H9 (cell line): ENCODE data around the gene PRR12. TPM values are rescaled to one million over a fixed set of nuclear protein-coding genes. Genes with fewer than 3 reads are reported as not detected.

Source experiments
- DNase-seq: peaks from one replicate; pipeline ENCODE4 v3.0.0-alpha.2; 2017
- H2AFZ ChIP-seq: one replicate; pipeline ENCODE4 v1.6.1; 2013; ENCODE audit warnings: mild to moderate bottlenecking, low read length, control low read depth, moderate library complexity
- H2AK5ac ChIP-seq: 2 replicates; pipeline ENCODE4 v1.6.1; 2013; ENCODE audit warnings: low read length, control low read depth, mixed read lengths; ENCODE audit not compliant: insufficient read length
- H2BK120ac ChIP-seq: one replicate; pipeline ENCODE4 v1.6.1; 2013; ENCODE audit warnings: low read depth, mild to moderate bottlenecking, low read length, control low read depth, inconsistent platforms; ENCODE audit not compliant: poor library complexity, severe bottlenecking
- H2BK12ac ChIP-seq: 2 replicates; pipeline ENCODE4 v1.6.1; 2013; ENCODE audit warnings: low read length, control low read depth, mixed read lengths, low read depth; ENCODE audit not compliant: insufficient read length
- H2BK15ac ChIP-seq: 2 replicates; pipeline ENCODE4 v1.6.1; 2013; ENCODE audit warnings: low read depth, low read length, control low read depth
- H2BK20ac ChIP-seq: one replicate; pipeline ENCODE4 v1.6.1; 2013; ENCODE audit warnings: low read depth, mild to moderate bottlenecking, low read length, control low read depth, inconsistent platforms; ENCODE audit not compliant: poor library complexity, severe bottlenecking
- H2BK5ac ChIP-seq: 2 replicates; pipeline ENCODE4 v1.6.1; 2013; ENCODE audit warnings: low read length, control low read depth, mixed read lengths; ENCODE audit not compliant: insufficient read length
- H3K14ac ChIP-seq: 2 replicates; pipeline ENCODE4 v1.6.1; 2013; ENCODE audit warnings: low read length, control low read depth; ENCODE audit not compliant: insufficient read depth
- H3K18ac ChIP-seq: 2 replicates; pipeline ENCODE4 v1.6.1; 2013; ENCODE audit warnings: low read depth, mild to moderate bottlenecking, mixed read lengths, low read length, control low read depth; ENCODE audit not compliant: insufficient read length
- H3K23ac ChIP-seq: 2 replicates; pipeline ENCODE4 v1.6.1; 2013; ENCODE audit warnings: low read length, control low read depth, mixed read lengths, low read depth; ENCODE audit not compliant: insufficient read length
- H3K23me2 ChIP-seq: 2 replicates; pipeline ENCODE4 v1.6.1; 2013; ENCODE audit warnings: low read depth, mild to moderate bottlenecking, mixed read lengths, low read length, control low read depth; ENCODE audit not compliant: insufficient read length, poor library complexity, severe bottlenecking
- H3K27ac ChIP-seq: 2 replicates; pipeline ENCODE4 v1.5.1; 2013; ENCODE audit warnings: low read length, control low read depth, mixed read lengths, low read depth; ENCODE audit not compliant: insufficient read length
- H3K27me3 ChIP-seq: 2 replicates; pipeline ENCODE4 v1.6.1; 2013; ENCODE audit warnings: low read length, control low read depth, inconsistent platforms; ENCODE audit not compliant: insufficient read depth
- H3K4ac ChIP-seq: 2 replicates; pipeline ENCODE4 v1.6.1; 2013; ENCODE audit warnings: low read depth, mild to moderate bottlenecking, control low read depth, inconsistent platforms, low read length, moderate library complexity
- H3K4me1 ChIP-seq: 2 replicates; pipeline ENCODE4 v1.6.1; 2013; ENCODE audit warnings: low read length, control low read depth, inconsistent platforms; ENCODE audit not compliant: insufficient read depth
- H3K4me2 ChIP-seq: 2 replicates; pipeline ENCODE4 v1.6.1; 2013; ENCODE audit warnings: low read length, control low read depth, mixed read lengths; ENCODE audit not compliant: insufficient read length, insufficient read depth
- H3K56ac ChIP-seq: 2 replicates; pipeline ENCODE4 v1.6.1; 2013; ENCODE audit warnings: low read depth, mild to moderate bottlenecking, mixed read lengths, low read length, control low read depth; ENCODE audit not compliant: insufficient read length
- H3K79me1 ChIP-seq: 2 replicates; pipeline ENCODE4 v1.6.1; 2013; ENCODE audit warnings: low read depth, mild to moderate bottlenecking, moderate library complexity, low read length, control low read depth, inconsistent platforms; ENCODE audit not compliant: insufficient read depth, poor library complexity, severe bottlenecking
- H3K79me2 ChIP-seq: 2 replicates; pipeline ENCODE4 v1.6.1; 2013; ENCODE audit warnings: low read length, control low read depth, inconsistent platforms; ENCODE audit not compliant: insufficient read depth
- H3K9ac ChIP-seq: 2 replicates; pipeline ENCODE4 v1.6.1; 2013; ENCODE audit warnings: low read length, control low read depth, mixed read lengths; ENCODE audit not compliant: insufficient read length; ENCODE audit errors: extremely low read depth
- H3K9me3 ChIP-seq: one replicate; pipeline ENCODE4 v1.6.1; 2013; ENCODE audit warnings: low read depth, low read length, inconsistent platforms; ENCODE audit not compliant: control insufficient read depth
- H3T11ph ChIP-seq: one replicate; pipeline ENCODE4 v1.6.1; 2013; ENCODE audit warnings: mild to moderate bottlenecking, low read length, control low read depth, inconsistent platforms
- H4K20me1 ChIP-seq: one replicate; pipeline ENCODE4 v1.6.1; 2013; ENCODE audit not compliant: control insufficient read depth, insufficient read length, insufficient read depth
- H4K5ac ChIP-seq: 2 replicates; pipeline ENCODE4 v1.6.1; 2013; ENCODE audit warnings: low read depth, mild to moderate bottlenecking, mixed read lengths, low read length, control low read depth; ENCODE audit not compliant: insufficient read length
- H4K8ac ChIP-seq: replicated peaks from 2 replicates; pipeline ENCODE4 v1.6.1; 2013; ENCODE audit warnings: low read length, control low read depth, mixed read lengths, low read depth; ENCODE audit not compliant: insufficient read length
- H4K91ac ChIP-seq: 2 replicates; pipeline ENCODE4 v1.6.1; 2013; ENCODE audit warnings: low read depth, mild to moderate bottlenecking, moderate library complexity, mixed read lengths, low read length, control low read depth; ENCODE audit not compliant: insufficient read length
- H3K27ac Mint-ChIP-seq, 3 experiments: 2 replicates in 2 of 3; 3 replicates in 1 of 3; pipeline ENCODE4 v1.8.0; 2020 to 2021; ENCODE audit warnings: mixed read lengths in 3 of 3, mild to moderate bottlenecking in 1 of 3, moderate library complexity in 1 of 3
- H3K27me3 Mint-ChIP-seq: 2 replicates; pipeline ENCODE4 v1.8.0; 2021; ENCODE audit warnings: low read depth, mild to moderate bottlenecking, moderate library complexity, mixed read lengths
- H3K36me3 Mint-ChIP-seq, 3 experiments: 2 replicates in 2 of 3; 3 replicates in 1 of 3; pipeline ENCODE4 v1.8.0; 2020 to 2021; ENCODE audit warnings: low read depth in 3 of 3, mixed read lengths in 3 of 3; ENCODE audit not compliant: insufficient read depth in 1 of 3
- H3K4me1 Mint-ChIP-seq, 2 experiments: 2 replicates each; pipeline ENCODE4 v1.8.0; 2020; ENCODE audit warnings: mixed read lengths in 2 of 2
- H3K4me3 Mint-ChIP-seq, 2 experiments: 2 replicates in 1 of 2; 3 replicates in 1 of 2; pipeline ENCODE4 v1.8.0; 2020 to 2021; ENCODE audit warnings: mild to moderate bottlenecking in 2 of 2, mixed read lengths in 2 of 2, moderate library complexity in 1 of 2
- H3K9me3 Mint-ChIP-seq, 2 experiments: 2 replicates in 1 of 2; 3 replicates in 1 of 2; pipeline ENCODE4 v1.8.0; 2020; ENCODE audit warnings: mild to moderate bottlenecking in 2 of 2, mixed read lengths in 2 of 2, moderate library complexity in 1 of 2
- CTCF ChIP-seq: fragments of 200-600 bp; sonication (generic); conservative IDR thresholded peaks from 3 replicates; pipeline ENCODE4 v1.8.0; 2021; ENCODE audit warnings: antibody characterized with exemption, mild to moderate bottlenecking
- WGBS: extraction: QIAGEN DNeasy Blood & Tissue Kit; methylation state at CpG from one replicate; pipeline ENCODE4 v1.1.7; 2013; ENCODE audit warnings: missing lambda C conversion rate, low lambda C conversion rate, mixed read lengths; ENCODE audit not compliant: insufficient read length; ENCODE audit errors: extremely low coverage; 5-methylcytosine and 5-hydroxymethylcytosine counted together
- total RNA-seq: library from RNA; stranded (reverse); gene quantifications from 2 replicates; pipeline ENCODE4 v1.2.1, GENCODE V29; 2021

PRR12 gene
- total RNA-seq, 1 experiment from 2014 or later: 65.9 TPM

- H3K4ac ChIP-seq: no peak overlapping the region
- H3K23ac ChIP-seq: no peak overlapping the region
- no peak overlapping the region for H2BK12ac ChIP-seq
- H2BK15ac ChIP-seq: no peak overlapping the region
- H4K91ac ChIP-seq: no peak overlapping the region
- no CpG with 5 or more reads among the region's 38 CpGs for WGBS
- no peak overlapping the region for H2AK5ac ChIP-seq
- no peaks in the 10 kb centered on the region for H4K20me1 ChIP-seq
- no peak for TF ChIP-seq CTCF
- Mint-ChIP-seq H3K27me3 (no peaks in the 10 kb centered on the region), H3K27ac (peak overlapping the region in 1 of 3 experiments; percentile 62; a peak in 1 of 7 replicates), H3K4me1 (no peaks in the 10 kb centered on the region), H3K9me3 (no peaks in the 10 kb centered on the region), H3K36me3 (peaks cover 34 to 81% (median 78%) of the 10 kb centered on the region in 3 experiments), H3K4me3 (no peak overlapping the region)
- H3K4me2 ChIP-seq: no peak overlapping the region
- no peaks in the 10 kb centered on the region for H3K79me1 ChIP-seq
- H3K4me1 ChIP-seq: no peaks in the 10 kb centered on the region
- DNase-seq: no peak
- H3K56ac ChIP-seq: no peak overlapping the region
- peaks cover 7% of the 10 kb centered on the region; the same call in 1 of the 2 replicates for H3K79me2 ChIP-seq
- H3K9me3 ChIP-seq: no peaks in the 10 kb centered on the region
- no peak overlapping the region for H3K14ac ChIP-seq
- no peak overlapping the region for H3K27ac ChIP-seq
- H2BK20ac ChIP-seq: no peak overlapping the region
- H3K27me3 ChIP-seq: no peaks in the 10 kb centered on the region
- no peak overlapping the region for H4K5ac ChIP-seq
- no peak overlapping the region for H3T11ph ChIP-seq
- H2BK120ac ChIP-seq: no peak overlapping the region
- no peak overlapping the region for H3K18ac ChIP-seq
- no peak overlapping the region for H4K8ac ChIP-seq
- no peak overlapping the region for H2AFZ ChIP-seq
- H3K9ac ChIP-seq: no peak overlapping the region
- H3K23me2 ChIP-seq: no peaks in the 10 kb centered on the region
- no peak overlapping the region for H2BK5ac ChIP-seq
Measured at GRCh38 chr19:49601482-49602038, 10.6 kb downstream of the PRR12 start.
